Sigmoid colon (tissue), 7 donors: ENCODE data around the gene MYCBPAP. TPM values are rescaled to one million over a fixed set of nuclear protein-coding genes. Genes with fewer than 3 reads are reported as not detected.

Experiments
- DNase-seq: peaks from one replicate; pipeline ENCODE4 v3.0.0-alpha.2; 2019
- H3K27ac ChIP-seq, 4 donors: fragments of 200-600 bp; sonication (generic); one replicate each; pipeline ENCODE4 v1.5.1; 2016 to 2019; ENCODE audit warnings: mild to moderate bottlenecking in 1 of 4
- H3K27me3 ChIP-seq, 3 donors: fragments of 200-600 bp; sonication (generic); one replicate each; pipeline ENCODE4 v1.5.1; 2019; ENCODE audit warnings: mild to moderate bottlenecking in 1 of 3
- H3K36me3 ChIP-seq, 4 donors: fragments of 200-600 bp; sonication (generic); one replicate each; pipeline ENCODE4 v1.5.1; 2016 to 2019
- H3K4me1 ChIP-seq, 4 donors: fragments of 200-600 bp; sonication (generic); one replicate each; pipeline ENCODE4 v1.5.1; 2017 to 2019
- H3K4me3 ChIP-seq, 4 donors: fragments of 200-600 bp; sonication (generic); one replicate each; pipeline ENCODE4 v1.5.1; 2017 to 2019; ENCODE audit warnings: mild to moderate bottlenecking in 2 of 4, moderate library complexity in 1 of 4
- H3K9me3 ChIP-seq, 4 donors: fragments of 200-600 bp in 3 of 4; sonication (generic) in 3 of 4; one replicate each; pipeline versions ENCODE4 v1.5.1 to v1.6.1; 2013 to 2019
- EP300 ChIP-seq, 4 donors: sonication (generic); formaldehyde crosslinking; IDR thresholded peaks; one replicate each; pipeline ENCODE4 v1.6.1; 2017; ENCODE audit warnings: antibody characterized with exemption in 4 of 4
- POLR2A ChIP-seq, 2 donors: fragments of 450-650 bp; IDR thresholded peaks; one replicate each; pipeline ENCODE4 v1.6.1; 2016; ENCODE audit warnings: antibody characterized with exemption in 2 of 2, mild to moderate bottlenecking in 2 of 2, moderate library complexity in 2 of 2
- POLR2AphosphoS5 ChIP-seq, 4 donors: sonication (generic); formaldehyde crosslinking; IDR thresholded peaks; one replicate each; pipeline ENCODE4 v1.6.1; 2017; ENCODE audit warnings: antibody characterized with exemption in 4 of 4
- whole genome bisulfite sequencing, 2 donors: extraction: QIAGEN DNeasy Blood & Tissue Kit; methylation state at CpG; one replicate each; pipeline ENCODE4 v1.1.7; 2013; 5-methylcytosine and 5-hydroxymethylcytosine counted together
- intact Hi-C: fragments of 100-400 bp; cut with DNase I; formaldehyde crosslinking; loops from one replicate; pipeline ENCODE4 v1.15.1; 2023
- polyA plus RNA-seq, 3 donors: library from polyadenylated mRNA; stranded (reverse); fragments of 200-250 nt; gene quantifications; one replicate each; pipeline ENCODE4 v1.2.3, GENCODE V29; 2013
- total RNA-seq, 4 donors: library from RNA; depleted of rRNA; stranded (reverse); fragments of >200 nt; gene quantifications; one replicate each; pipeline ENCODE4 v1.1.0, GENCODE V29; 2016
- TF ChIP-seq, protein P1 (sequence below), 4 experiments: fragments of 450-650 bp in 3 of 4; fragments of 200-600 bp in 1 of 4; IDR thresholded peaks; one replicate each; pipeline ENCODE4 v1.5.1; 2016 to 2019; ENCODE audit warnings: antibody characterized with exemption in 4 of 4, mild to moderate bottlenecking in 3 of 4, moderate library complexity in 2 of 4
- donor health status: healthy with polysubstance abuse.
- donor health status: Bipolar disorder and iron deficiency.
- donor health status: healthy.

The MYCBPAP gene
- total and polyA plus RNA-seq, 7 donors = 0.23 to 2.5 (median 1.7) TPM; not detected in 1

DNA sequence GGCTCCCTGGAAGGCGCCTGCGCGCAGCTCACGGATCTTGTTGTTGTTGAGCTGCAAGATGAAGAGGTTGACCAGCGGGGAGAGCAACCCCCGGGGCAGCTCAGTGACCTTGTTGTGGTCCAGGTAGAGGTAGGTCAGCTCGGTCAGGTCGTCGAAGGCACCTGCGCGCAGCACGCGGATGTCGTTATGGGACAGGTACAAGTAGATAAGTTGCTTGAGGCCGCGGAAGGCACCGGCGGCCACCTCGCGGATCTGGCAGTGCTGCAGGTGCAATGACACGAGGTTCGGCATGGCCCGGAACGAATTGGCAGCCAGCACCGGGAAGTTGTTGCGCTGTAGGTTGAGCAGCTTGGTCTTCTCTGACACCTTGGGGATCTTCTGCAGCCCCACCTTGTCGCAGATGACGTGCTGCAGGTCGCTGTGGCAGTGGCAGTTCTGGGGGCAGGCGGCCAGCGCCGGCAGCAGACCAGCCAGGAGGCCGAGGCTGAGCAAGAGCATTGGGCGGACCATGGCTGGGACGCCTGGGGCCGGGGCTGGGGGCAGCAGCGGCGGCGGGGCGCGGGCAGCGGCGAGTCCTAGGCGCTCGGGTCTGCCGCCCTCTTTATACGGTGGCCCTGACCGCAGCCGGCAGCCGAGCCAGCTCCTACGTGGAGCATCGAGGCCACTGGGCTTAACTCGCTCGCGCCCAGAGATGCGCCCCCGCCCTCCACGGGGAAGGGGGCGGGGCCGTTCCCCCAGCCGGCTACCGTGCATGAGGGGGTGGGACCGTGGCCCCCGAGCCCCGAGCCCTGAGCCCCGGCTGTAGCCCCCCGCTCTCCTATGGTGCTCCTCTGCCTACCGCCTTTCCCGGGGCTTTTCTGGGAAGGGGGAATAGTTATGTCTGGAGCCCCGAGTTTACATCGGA, 39.7 kb upstream of the MYCBPAP start, which contains the start of gene CHAD:
Gene CHAD, minus strand, starts transcription at position 577 of the 904 bp plus-strand sequence. Its CDS starts 67 bp downstream, at position 510.
- 48 to 77% methylated on average over 71 of the region's 71 CpGs for WGBS, 2 donors
- TF ChIP-seq POLR2A (IDR thresholded peaks at IDR 0.05) (no peak), EP300 (IDR thresholded peaks at IDR 0.05) (no peak), POLR2AphosphoS5 (IDR thresholded peaks at IDR 0.05) (no peak)
- TF ChIP-seq, protein P1, sequence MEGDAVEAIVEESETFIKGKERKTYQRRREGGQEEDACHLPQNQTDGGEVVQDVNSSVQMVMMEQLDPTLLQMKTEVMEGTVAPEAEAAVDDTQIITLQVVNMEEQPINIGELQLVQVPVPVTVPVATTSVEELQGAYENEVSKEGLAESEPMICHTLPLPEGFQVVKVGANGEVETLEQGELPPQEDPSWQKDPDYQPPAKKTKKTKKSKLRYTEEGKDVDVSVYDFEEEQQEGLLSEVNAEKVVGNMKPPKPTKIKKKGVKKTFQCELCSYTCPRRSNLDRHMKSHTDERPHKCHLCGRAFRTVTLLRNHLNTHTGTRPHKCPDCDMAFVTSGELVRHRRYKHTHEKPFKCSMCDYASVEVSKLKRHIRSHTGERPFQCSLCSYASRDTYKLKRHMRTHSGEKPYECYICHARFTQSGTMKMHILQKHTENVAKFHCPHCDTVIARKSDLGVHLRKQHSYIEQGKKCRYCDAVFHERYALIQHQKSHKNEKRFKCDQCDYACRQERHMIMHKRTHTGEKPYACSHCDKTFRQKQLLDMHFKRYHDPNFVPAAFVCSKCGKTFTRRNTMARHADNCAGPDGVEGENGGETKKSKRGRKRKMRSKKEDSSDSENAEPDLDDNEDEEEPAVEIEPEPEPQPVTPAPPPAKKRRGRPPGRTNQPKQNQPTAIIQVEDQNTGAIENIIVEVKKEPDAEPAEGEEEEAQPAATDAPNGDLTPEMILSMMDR (IDR thresholded peaks at IDR 0.05) = no peak
- Histone ChIP-seq H3K9me3 (no peaks in the 10 kb centered on the region), H3K4me3 (peak within 1 kb of the TSS in 3 of 4 donors; percentile 17 to 42 (median 40)), H3K36me3 (no peaks in the 10 kb centered on the region), H3K27ac (no peak within 1 kb of the TSS), H3K27me3 (peaks cover 16 to 36% (median 25%) of the 10 kb centered on the region in 3 donors), H3K4me1 (peaks cover 0 to 18% (median 14%) of the 10 kb centered on the region in 4 donors)
- peak; percentile 64 for DNase-seq
- intact Hi-C loops = no loop called here

DNA sequence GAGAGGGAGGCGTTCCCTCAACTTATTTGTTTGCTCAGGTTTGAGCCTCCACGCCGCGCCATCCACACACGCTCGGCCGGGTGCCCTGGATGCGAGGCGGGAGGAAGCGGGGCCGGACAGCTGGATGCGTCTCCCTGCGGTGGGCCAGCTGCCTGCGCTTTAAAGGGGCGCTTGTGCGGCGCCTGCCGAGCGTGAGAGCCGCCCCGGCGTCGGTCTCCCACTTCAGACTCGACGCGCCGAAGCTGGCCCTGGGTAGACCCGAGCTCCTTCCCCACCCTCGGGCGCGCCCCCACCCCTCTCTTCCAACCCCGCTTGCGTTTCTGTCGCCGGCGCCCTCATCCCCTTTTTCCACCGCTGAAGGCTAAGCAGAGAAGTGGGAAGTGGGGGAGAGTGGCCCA, 39.0 kb upstream of the MYCBPAP start:
- H3K27ac ChIP-seq = no peak overlapping the region

DNA sequence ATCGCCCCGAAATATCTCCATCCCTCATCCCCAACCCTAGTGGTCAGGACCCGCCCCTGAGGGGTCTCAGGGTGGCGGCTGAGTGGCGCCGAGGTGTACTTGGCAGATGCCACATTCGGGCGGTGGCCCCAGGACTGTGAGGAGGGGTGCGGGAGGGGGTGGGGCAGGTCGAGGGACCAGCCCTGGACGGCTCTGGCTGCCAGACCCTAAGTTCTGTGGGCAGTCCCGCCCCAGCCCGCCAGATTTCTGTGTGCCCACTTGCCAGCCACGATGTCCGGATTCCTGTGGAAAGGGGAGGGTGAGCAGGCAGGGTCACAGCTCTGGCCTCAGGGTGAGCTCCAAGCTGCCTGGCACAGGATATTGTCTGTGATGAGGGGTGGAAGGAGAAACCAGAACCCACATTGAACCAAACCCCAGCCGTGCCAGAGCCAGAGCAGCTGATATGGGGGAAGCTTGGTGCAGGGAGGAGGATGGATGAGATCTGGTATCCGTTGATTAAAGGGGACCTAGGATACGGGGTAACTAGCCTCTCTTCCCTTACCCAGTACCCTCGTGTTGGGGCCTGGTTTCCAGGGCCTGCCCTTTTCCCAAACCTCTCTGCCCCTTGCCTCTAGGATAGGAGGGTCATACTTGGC, 38.5 kb upstream of the MYCBPAP start:
- no peak for TF ChIP-seq POLR2A (IDR thresholded peaks at IDR 0.05)
- no peak for TF ChIP-seq POLR2AphosphoS5 (IDR thresholded peaks at IDR 0.05)
- no peak for TF ChIP-seq EP300 (IDR thresholded peaks at IDR 0.05)
- TF ChIP-seq, protein P1 (IDR thresholded peaks at IDR 0.05) = no peak
- Histone ChIP-seq H3K4me3 (no peak overlapping the region), H3K27ac (no peak overlapping the region), H3K36me3 (no peaks in the 10 kb centered on the region), H3K4me1 (peaks cover 0 to 18% (median 14%) of the 10 kb centered on the region in 4 donors), H3K9me3 (no peaks in the 10 kb centered on the region), H3K27me3 (peaks cover 16 to 36% (median 25%) of the 10 kb centered on the region in 3 donors)
- 41 to 69% methylated on average over 19 of the region's 19 CpGs for WGBS, 2 donors
- DNase-seq = no peak
- intact Hi-C loops = no loop called here

More for the DNA sequence above, 39.0 kb upstream of the MYCBPAP start:
- TF ChIP-seq, protein P1 (IDR thresholded peaks at IDR 0.05) = no peak
- no peak for TF ChIP-seq POLR2A (IDR thresholded peaks at IDR 0.05)
- TF ChIP-seq POLR2AphosphoS5 (IDR thresholded peaks at IDR 0.05) = no peak
- no peak for TF ChIP-seq EP300 (IDR thresholded peaks at IDR 0.05)
- Histone ChIP-seq H3K27me3 (peaks cover 16 to 36% (median 25%) of the 10 kb centered on the region in 3 donors), H3K4me1 (peaks cover 0 to 18% (median 14%) of the 10 kb centered on the region in 4 donors), H3K4me3 (peak overlapping the region in 3 of 4 donors; percentile 17 to 42 (median 40)), H3K9me3 (no peaks in the 10 kb centered on the region), H3K36me3 (no peaks in the 10 kb centered on the region)
- DNase-seq = no peak
- 33 to 68% methylated on average over 37 of the region's 37 CpGs for WGBS, 2 donors
- intact Hi-C loops = no loop called here

DNA sequence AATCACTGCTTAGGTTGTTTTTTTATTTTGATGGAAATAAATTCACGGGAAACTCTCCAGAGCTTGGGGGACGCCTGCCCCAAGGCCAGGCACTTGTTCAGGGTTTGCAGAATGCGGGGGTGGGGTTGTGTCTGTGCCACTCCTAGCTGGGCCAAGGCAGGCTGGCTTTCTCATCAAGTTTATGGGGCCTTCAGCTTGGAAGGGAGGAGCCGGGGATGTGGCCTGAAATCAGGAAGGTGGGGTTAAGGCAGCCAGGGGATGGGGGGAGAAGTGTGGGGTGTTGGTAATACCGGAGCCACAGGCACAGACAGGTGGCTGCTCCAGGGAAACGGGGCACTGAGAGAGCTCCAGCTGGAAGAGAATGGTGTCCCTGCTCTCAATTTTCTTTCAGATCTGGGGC, 37.8 kb upstream of the MYCBPAP start:
- H3K27me3 ChIP-seq = peaks cover 16 to 36% (median 25%) of the 10 kb centered on the region in 3 donors

More for the DNA sequence above, 37.8 kb upstream of the MYCBPAP start:
- H3K4me1 ChIP-seq = peaks cover 0 to 18% (median 14%) of the 10 kb centered on the region in 4 donors
- no peak overlapping the region for H3K4me3 ChIP-seq
- TF ChIP-seq EP300 (IDR thresholded peaks at IDR 0.05) = no peak
- TF ChIP-seq, protein P1 (IDR thresholded peaks at IDR 0.05) = no peak
- TF ChIP-seq POLR2AphosphoS5 (IDR thresholded peaks at IDR 0.05) = no peak
- TF ChIP-seq POLR2A (IDR thresholded peaks at IDR 0.05) = no peak
- DNase-seq = peak; percentile 53
- WGBS, 2 donors = 22 to 64% methylated on average over 6 of the region's 6 CpGs
- H3K9me3 ChIP-seq = no peaks in the 10 kb centered on the region
- intact Hi-C loops = no loop called here
- H3K27ac ChIP-seq = no peak overlapping the region
- no peaks in the 10 kb centered on the region for H3K36me3 ChIP-seq
